HG02885 (cell line): ENCODE results near the gene FAM131B.
A peak's percentile ranks its signal among the peaks of the same experiment; 100 is the strongest.
"Not testable (repeated sequence)": the region's sequence is repeated elsewhere in the genome, so short reads cannot be mapped to it uniquely, and the experiment has no call there.

Experiments used
- ATAC-seq: cut with Tn5 transposase; IDR thresholded peaks from one replicate; pipeline ENCODE4 v1.9.1; 2021; ENCODE audit warnings: mild to moderate bottlenecking; ENCODE audit not compliant: unreplicated experiment, poor library complexity

FAM131B gene

DNA sequence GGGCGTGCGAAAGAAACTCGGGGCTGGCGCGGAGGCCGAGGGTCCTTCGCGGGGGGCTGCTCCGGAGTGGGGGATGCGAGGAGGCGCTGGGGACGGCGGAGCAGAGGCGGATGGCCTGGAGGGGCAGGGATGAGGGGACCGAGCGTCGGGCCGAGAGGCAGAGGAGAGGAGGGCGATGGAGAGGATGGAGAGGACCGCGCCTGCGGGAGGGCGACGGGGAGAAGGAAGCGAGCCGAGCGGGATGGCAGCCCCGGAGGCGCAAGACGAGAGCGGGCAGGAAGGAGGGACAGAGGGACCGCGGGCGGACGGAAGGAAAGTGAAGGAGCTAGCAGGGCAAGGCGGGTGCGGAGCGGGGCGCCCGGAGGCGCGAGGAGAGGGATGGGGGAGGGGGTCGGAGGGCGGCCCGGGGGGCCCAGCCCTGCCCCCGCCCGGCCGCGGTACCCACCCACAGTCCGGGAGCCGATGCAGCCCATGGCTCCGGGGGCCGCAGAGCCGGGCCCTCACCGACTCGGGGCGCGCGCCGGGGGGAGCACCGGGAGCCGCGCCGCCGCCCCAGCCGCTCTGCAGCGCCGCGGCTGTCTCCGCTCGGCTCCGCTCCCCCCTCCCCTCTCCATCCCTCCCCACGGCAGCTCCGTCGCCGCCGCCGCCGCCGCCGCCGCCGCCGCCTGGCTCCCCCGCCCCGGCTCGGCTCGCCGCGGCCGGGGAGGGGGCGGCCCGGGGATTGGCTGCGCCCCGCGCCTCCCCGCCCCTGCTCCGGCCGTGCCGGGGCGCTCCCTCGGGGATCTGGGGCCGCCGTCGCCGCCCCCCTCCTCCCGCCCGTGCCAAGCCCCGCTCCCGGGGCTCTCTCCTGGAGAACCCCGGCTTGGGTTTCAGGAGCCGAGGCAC lies at the start of gene FAM131B:
Gene FAM131B (minus strand): TSS at position 583 of the 885 bp plus-strand sequence. CDS start 110 bp downstream, at position 473.
- ATAC-seq, result peak; percentile 54

- ATAC-seq, result no peak
These were observed 49.6 kb upstream of the FAM131B start for GRCh38 chr7:143411976-143412708.

GRCh38 chr7:143410521-143411004 lies 48.0 kb upstream of the FAM131B start:
- no peak for ATAC-seq

DNA sequence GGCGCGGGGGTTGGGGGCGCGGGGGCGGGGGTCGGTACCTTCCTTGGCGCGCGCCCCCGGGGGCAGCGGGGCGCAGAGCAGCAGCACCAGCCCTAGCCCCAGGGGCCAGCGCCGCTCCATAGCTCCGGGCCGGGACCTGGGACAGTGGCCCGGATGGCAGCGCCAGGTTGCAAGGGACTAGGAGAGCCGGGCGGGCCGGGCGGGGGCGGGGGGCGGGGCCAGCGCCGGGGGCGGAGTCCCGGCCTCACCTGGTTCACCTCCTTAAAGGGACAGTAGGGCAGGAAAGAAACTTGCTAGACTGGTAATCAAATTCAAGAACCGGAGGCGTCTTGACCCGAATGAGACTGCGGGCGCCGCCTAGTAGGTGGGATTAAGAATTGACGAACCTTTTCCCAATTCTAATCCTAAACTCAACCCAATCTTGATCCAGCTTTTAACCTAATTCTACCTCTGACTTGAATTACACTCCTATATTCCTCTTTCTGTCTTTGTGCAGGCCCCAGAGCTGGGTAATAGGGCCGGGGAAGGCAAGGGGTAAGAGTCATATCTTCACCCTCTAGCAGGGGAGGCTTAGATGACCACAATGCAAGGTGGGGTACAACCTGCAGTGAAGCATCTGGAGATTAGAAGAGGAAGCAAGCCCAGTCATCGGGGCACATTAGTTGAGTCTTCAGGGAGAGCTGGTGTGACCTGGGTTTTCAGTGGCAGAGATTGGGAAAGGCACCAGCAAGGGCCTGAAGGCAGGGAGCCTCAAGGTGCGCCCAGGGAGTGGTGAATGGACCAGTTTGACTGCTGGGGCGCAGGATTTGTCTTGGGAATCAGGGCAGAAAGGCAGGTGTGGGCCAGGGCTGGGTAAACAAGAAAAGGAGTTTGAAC lies 46.4 kb upstream of the FAM131B start, which contains the start of gene EPHA1:
Gene EPHA1 (minus strand): TSS at position 171 of the 876 bp plus-strand sequence. CDS start 51 bp downstream, at position 120.
- peak; percentile 67 for ATAC-seq

- peak; percentile 3 for ATAC-seq
These were observed 45.8 kb upstream of the FAM131B start for GRCh38 chr7:143408252-143408685.

DNA sequence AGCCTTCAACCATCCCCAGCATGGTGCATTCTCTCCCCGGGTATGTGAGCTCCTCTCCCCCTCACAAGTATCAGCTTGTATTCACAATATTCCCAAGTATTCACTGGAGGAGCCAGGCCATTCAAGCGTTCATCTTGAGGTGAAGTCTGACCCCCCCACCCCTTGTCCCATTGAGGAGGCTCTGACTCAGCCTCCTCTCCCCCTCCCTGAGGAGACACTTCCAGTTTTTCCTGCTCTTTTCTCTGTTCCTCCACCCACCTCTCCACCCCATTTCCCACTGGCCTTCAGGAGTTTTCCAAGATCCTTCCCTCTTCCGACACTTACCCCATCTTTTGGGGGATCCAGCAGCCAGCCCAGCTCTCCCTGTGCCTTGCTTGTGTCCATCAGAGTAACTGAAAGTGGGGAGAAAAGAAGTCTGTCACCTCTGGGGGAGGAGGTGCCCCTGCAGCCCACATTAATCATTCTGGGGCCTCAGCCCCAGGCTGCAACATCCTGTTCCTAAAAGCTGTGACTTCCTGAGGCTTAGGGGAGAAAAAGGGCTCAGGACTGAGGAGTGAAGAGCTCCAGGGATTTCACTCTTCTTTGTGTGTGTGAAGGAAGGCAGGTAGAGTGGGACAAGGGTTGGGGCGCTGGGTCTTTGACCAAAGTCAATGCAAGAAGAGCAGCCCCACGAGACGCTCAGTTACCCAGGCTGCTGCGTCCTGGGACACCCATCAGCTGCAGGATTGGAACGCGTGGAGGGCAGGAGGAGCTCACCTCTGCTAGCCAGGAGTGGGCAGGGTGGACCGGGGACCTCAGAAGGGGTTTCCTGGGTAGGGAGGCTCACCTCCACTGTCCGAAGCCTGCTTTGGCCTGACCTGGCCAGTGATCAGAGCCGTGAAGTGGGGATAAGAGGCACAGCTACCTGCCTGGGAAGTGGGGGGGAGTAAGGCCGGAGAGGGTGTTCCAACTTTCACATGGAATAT lies 45.1 kb upstream of the FAM131B start:
- no peak for ATAC-seq

GRCh38 chr7:143406002-143406357 lies 43.5 kb upstream of the FAM131B start:
- no peak for ATAC-seq

DNA sequence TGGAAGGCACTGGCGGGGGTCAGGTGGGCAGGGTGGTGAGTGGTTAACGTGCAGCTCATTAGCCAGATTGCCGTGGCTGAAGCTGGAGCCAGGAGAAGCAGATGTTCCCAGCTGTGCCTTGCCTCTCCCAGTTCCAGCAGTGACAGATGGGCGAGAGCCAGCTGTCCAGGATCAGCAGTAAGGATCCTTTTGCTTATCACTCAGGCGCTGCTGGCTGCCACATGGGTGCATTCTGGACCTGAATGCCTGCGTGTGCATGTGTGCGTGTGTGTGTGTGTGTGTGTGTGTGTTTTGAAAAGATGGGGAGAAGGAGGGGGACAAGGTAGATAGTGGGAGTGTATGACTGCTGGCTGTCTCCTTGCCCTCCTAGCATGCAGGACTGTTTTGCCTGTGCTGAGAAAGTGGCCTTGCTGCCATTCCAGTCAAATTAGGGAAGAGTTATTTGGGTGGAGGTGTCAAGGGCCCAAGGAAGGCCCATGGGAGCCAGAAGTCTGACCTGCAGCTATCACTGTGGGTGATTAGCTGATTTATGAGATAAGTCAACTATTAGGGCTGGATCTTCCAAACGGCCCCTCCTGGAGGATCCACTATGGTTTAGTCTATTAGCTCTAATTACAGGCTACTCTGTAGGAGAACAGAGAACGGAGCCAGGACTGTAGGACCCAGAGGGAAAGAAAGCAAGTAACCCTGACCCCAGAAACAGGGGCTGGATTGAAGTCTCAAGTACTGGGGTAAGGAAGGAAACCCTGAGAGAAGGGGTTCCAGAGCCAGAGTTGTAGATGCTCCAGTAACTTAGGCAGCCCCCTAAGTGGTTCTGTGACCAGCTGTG lies 42.9 kb upstream of the FAM131B start:
- ATAC-seq, result no peak

DNA sequence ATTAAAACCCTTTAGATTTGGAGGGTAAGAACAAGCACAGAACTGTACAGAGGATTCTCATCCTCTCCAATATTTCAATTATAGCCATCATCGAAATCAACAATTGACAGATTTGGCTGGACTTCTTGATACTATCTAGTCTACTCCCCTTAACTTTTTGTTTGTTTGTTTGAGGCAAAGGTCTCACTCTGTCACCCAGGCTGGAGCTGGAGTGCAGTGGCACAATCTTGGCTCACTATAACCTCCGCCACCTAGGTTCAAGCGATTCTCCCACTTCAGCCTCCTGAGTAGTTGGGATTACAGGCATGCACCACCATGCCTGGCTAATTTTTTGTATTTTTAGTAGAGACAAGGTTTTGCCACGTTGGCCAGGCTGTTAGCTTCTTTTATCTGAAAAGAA lies 39.7 kb upstream of the FAM131B start:
- ATAC-seq, result not testable (repeated sequence)

- ATAC-seq, result no peak
These were observed 38.8 kb upstream of the FAM131B start for GRCh38 chr7:143401265-143401664.

- ATAC-seq, result no peak
These were observed 37.1 kb upstream of the FAM131B start for GRCh38 chr7:143399642-143400041.

DNA sequence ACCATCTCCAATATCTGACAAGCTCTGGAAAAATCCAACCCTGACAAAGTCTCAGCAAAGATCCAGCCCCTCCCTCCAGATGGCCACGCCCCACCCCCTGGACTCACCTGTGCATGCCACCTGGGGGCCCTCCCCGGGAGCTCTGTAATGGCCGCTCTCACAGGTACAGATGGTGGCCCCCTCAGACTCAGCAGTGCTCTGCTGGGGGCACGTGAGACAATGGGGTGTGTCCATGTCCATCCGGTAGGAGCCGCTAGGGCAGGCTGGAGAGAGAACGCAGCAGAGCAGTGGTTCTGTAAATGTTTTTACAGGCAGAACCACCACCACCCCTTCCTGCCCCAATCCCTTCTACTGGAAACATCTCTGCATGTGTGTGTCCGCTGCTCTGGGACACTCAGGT lies 36.6 kb upstream of the FAM131B start:
- no peak for ATAC-seq

DNA sequence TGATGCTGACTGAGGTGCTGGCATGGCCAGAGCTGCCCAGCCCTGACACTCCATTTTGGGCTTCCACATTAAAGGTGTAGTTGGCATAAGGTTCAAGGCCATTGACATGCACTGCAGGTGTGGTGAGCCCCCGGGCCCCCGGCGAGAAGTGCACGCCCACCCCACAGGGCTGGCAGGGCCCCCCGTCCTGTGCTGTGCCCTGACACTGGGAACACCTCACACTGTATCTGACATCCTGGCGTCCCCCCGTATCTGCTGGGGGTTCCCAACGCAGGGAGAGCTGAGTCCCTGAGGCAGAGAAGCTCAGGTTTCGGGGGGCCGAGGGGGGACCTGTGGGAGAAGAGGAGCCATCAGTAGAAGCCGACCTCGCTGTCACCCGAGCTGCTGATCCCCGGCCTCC lies 36.1 kb upstream of the FAM131B start:
- no peak for ATAC-seq

- ATAC-seq, result no peak
These were observed 35.4 kb upstream of the FAM131B start for GRCh38 chr7:143397710-143398530.

DNA sequence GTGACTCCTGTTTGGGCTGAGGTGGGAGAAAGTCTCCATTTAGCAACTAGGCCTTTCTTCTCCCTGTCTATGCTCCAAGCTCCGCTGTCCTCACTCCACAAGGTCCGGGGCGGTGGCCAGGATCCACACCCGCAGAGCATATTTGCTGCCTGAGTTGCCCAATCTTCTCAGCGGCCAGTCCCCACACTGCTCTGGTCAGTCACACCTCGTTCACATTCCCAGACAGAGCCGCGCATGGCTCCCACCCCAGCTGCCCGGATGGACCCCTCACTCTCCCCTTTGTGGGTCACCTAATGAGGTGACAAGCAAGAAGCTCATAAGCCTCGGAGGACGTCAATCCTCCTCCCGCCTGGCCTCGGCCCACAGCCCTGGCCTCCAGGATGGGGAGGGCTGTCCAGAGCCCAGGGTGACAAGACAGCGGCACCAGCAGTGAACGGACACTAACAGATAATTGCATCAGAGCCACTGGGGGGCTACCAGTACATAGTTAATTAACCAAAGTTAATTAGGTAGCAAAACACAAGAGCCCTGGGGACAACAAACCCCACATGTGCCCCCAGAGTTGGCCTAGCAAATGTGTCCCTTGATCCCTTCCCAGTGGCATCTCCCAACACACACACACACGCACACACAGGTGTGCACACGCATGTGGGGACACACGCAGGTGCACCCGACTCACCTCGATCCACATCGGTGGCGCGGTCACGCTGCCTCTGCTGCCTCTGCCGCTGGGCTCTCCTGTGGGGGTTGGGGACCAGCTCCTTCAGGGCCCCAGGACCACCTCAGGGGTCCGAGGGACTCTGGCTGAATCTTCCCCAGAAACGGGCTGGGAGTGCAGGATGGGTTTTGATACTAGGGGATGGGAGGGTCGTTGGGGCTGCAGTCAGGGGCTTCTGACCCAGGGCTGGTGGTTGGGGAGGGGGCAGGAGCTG lies 34.4 kb upstream of the FAM131B start:
- ATAC-seq, result no peak

DNA sequence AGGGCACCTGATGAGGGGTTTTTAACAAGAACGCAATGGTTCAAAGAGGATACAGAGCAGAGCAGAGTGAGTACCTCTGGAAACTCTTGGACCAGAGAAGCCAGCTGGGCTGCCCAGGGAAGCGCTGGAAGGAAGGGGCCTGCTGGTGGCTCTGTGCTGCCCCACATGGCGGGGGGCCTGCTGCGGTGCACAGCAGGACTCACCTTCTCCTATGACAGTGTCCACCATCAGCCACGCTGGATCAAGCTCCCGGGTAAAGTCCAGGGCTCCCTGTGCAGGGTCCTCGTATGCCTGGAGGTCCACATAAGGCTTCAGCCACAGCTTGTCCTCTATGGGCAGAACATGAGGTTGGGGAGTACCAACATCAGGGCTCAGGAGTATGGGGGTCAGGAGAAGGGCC lies 33.7 kb upstream of the FAM131B start:
- no peak for ATAC-seq
